Brain microvascular endothelial cell (primary cell): Measurements from ENCODE around the gene WIPF1.

Experiments
- DNase-seq: peaks from one replicate; pipeline ENCODE4 v3.0.0-alpha.2; 2020
- H3K27ac ChIP-seq: fragments of 250-450 bp; sonication (Bioruptor Pico); 2 replicates; pipeline ENCODE4 v1.5.1; 2020; ENCODE audit warnings: mild to moderate bottlenecking, moderate library complexity
- H3K27me3 ChIP-seq: fragments of 250-450 bp; sonication (Bioruptor Pico); replicated peaks from 2 replicates; pipeline ENCODE4 v1.5.1; 2020; ENCODE audit warnings: mild to moderate bottlenecking
- H3K36me3 ChIP-seq: fragments of 250-450 bp; sonication (Bioruptor Pico); replicated peaks from 2 replicates; pipeline ENCODE4 v1.5.1; 2020; ENCODE audit warnings: mild to moderate bottlenecking
- H3K4me3 ChIP-seq: 2 replicates; pipeline ENCODE4 v1.5.1; 2011; ENCODE audit warnings: low read depth, mild to moderate bottlenecking, control low read depth, low read length, moderate library complexity
- in situ Hi-C: cut with HindIII; loops from 2 replicates; pipeline ENCODE4 v1.10.0; 2017; ENCODE audit warnings: low sequenced_read_pairs, low pct_ligation_motif_present
- TF ChIP-seq, protein P1 (sequence below): IDR thresholded peaks from 2 replicates; pipeline ENCODE4 v1.5.1; 2011; ENCODE audit warnings: low read depth, mild to moderate bottlenecking, moderate library complexity, low read length, control low read depth, inconsistent platforms; ENCODE audit errors: missing control alignments

Gene WIPF1

DNA sequence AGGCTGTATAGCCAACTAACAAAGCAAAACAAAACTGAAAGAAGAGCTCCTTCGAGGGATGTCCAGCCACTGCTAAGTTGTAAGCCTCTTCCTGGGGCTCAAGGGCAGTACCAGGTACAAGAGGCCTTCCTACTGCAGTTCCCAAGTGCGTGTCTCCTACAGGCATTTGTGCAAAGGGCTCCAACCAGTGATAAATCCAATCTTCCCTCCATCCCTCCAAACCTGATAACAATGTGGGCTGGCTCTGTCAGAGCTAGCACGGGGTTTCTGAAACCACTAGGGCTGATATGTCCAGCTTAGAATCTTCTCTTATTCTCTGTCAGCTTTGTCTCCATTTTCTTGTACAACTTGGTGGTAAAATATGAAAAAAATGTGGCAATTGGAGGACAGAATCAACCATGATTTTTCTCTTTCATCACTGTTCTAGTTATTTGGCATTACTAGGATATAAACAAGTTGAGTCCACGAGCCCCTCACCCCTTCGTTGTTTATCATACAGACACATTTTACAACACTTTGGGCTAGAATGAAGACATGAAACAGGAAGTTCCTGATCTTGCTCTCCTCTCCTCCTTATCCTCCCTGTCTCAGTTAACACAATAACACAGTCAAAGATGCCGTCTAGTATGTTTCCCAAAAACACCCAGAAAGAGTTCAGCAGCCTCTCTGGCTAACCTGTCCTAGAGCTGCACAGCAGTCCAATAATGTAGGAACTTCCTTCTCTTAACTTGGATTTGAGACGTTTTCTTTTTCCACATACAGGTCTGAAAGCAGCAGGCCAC is 35.4 kb upstream of the WIPF1 start:
- DNase-seq = no peak
- Histone ChIP-seq H3K27ac (no peak overlapping the region), H3K27me3 (no peaks in the 10 kb centered on the region), H3K36me3 (no peaks in the 10 kb centered on the region), H3K4me3 (no peak overlapping the region)
- TF ChIP-seq, protein P1, sequence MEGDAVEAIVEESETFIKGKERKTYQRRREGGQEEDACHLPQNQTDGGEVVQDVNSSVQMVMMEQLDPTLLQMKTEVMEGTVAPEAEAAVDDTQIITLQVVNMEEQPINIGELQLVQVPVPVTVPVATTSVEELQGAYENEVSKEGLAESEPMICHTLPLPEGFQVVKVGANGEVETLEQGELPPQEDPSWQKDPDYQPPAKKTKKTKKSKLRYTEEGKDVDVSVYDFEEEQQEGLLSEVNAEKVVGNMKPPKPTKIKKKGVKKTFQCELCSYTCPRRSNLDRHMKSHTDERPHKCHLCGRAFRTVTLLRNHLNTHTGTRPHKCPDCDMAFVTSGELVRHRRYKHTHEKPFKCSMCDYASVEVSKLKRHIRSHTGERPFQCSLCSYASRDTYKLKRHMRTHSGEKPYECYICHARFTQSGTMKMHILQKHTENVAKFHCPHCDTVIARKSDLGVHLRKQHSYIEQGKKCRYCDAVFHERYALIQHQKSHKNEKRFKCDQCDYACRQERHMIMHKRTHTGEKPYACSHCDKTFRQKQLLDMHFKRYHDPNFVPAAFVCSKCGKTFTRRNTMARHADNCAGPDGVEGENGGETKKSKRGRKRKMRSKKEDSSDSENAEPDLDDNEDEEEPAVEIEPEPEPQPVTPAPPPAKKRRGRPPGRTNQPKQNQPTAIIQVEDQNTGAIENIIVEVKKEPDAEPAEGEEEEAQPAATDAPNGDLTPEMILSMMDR = no peak
- in situ Hi-C loops = no loop called here

DNA sequence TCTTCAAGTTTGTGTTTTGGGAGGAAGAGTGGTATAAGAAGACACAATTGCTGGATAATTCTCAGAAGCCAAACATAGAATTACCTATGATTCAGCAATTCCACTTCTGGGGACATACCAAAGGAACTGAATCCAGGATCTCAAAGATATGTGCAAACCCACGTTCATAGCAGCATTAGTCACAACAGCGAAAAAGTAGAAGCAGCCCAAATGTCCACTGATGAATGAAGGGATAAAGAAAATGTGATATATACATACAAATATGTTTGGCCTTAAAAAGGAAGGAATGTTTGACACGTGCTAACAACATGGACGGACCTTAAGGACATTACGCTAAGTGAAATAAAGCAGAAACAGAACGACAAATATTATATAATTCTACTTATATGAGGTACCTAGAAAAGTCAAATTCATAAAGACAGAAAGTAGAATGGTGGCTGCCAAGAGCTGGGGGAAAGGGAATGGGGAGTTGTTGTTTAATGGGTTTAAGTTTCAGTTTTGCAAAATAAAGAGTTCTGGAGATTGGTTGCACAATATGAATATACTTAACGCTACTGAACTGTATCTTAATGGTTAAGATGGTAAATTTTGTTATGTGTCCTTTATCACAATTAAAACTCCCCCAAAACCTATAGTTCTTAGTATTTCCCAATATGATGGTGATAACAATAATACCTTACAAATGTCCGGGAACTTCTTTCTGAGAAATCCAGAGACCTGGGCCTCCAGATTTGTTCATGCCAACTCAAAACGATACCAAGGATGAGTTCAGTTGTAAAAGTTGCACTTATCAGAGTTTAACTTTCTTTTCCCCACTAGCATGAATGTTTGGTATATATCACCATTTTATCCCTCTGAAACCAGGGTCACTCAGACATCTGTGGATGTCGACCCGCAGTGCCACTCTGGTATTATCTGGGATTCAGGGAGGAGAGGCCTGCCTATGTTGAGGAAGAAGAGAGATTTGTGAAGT is 33.7 kb upstream of the WIPF1 start:
- in situ Hi-C loops = no loop called here
- Histone ChIP-seq H3K4me3 (no peak overlapping the region), H3K36me3 (no peaks in the 10 kb centered on the region), H3K27ac (no peak overlapping the region), H3K27me3 (no peaks in the 10 kb centered on the region)
- peak; percentile 80 for DNase-seq
- TF ChIP-seq, protein P1 = no peak

DNA sequence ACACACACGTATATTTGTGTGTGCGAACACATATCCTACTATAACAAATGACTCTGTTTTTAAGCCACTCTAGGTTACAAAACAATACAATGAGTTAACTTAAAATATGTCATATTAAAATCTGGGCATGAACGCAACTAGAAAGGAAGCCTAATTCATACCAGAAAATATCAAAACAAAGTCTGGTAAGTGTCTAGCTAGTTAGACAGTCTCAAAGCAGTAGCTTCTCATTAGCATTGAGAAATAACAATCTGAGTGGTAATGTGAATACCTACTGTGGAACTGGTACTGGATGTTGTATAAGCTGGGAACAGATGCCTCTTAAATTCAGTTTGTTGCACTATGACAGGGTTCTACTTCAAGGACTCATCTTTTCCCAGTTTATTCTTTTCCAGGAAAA is 32.5 kb upstream of the WIPF1 start:
- TF ChIP-seq, protein P1 = no peak
- Histone ChIP-seq H3K27ac (no peak overlapping the region), H3K4me3 (no peak overlapping the region), H3K27me3 (no peaks in the 10 kb centered on the region), H3K36me3 (no peaks in the 10 kb centered on the region)
- DNase-seq = no peak
- in situ Hi-C loops = no loop called here

DNA sequence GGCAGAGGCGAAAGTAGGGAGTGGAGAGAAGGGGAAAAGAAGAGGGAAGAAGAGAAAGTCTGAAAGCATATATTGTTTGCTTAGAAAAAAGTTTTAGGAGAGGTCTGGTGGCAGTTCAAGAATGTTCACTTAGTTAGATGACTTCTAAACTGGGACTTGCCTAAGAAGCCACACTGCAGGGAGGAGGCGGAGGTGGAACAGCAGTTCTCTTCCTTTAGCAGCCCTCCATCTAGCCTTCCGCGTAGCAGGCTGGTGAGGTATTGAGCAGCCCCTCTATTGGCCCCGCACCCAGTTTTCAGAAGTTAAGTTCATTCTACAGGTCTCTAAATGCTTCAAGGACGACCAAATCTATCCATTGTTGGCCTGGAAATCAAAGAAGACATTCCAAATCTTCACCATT is 31.9 kb upstream of the WIPF1 start:
- H3K4me3 ChIP-seq = no peak overlapping the region
- H3K36me3 ChIP-seq = no peaks in the 10 kb centered on the region
- H3K27ac ChIP-seq = no peak overlapping the region
- in situ Hi-C loops = no loop called here
- no peak for DNase-seq
- H3K27me3 ChIP-seq = no peaks in the 10 kb centered on the region
- TF ChIP-seq, protein P1 = no peak

DNA sequence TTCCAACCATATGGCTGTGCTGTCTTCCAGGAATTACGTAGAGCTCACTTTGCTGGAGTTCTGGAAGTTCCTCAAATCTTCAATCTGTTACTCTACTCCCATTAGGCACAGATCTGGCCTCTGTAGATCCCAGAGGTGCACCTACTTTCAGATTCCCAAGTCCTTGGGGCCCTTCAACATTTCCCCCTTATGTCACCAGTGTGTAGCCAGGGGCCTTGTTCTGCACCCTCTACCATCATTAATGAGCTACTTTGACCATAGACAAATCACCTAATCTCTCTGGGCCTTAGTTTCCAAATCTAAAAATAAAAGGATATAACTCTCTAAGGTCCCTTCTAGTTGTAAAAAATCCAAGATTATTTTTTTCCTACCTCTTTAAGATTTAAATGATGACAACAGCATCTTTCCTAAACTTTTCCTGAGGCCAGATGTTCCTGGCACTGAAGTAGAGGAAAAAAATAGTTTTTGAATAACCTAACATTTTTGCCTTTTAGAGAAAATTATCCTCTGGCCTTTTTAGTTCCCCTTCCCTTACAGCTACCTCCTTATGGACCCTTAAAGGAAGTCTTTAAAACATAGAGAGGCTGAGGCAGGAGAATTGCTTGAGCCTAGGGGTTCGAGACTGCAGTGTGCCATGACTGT is 31.0 kb upstream of the WIPF1 start:
- Histone ChIP-seq H3K36me3 (no peaks in the 10 kb centered on the region), H3K4me3 (no peak overlapping the region), H3K27me3 (no peaks in the 10 kb centered on the region), H3K27ac (no peak overlapping the region)
- in situ Hi-C loops = no loop called here
- DNase-seq = no peak
- TF ChIP-seq, protein P1 = no peak
